Bronchial epithelial cell (primary cell): ENCODE data around the gene PRODH2. TPM values are rescaled to one million over a fixed set of nuclear protein-coding genes. Genes with fewer than 3 reads are reported as not detected.

ENCODE experiments used
- DNase-seq: peaks from one replicate; pipeline ENCODE4 v3.0.0-alpha.2; 2010; ENCODE audit warnings: low read depth
- FAIRE-seq: peaks from 2 replicates; lab custom pipeline; 2011; peaks lifted over from hg19 to GRCh38; lab: Jason Lieb, UNC
- H3K27me3 ChIP-seq: 2 replicates; pipeline ENCODE4 v1.5.1; 2011; ENCODE audit warnings: low read length; ENCODE audit not compliant: control insufficient read depth, insufficient read depth
- H3K36me3 ChIP-seq: 2 replicates; pipeline ENCODE4 v1.5.1; 2011; ENCODE audit warnings: low read length; ENCODE audit not compliant: control insufficient read depth, insufficient read depth
- H3K4me3 ChIP-seq: 2 replicates; pipeline ENCODE4 v1.5.1; 2011; ENCODE audit warnings: mild to moderate bottlenecking, low read depth, low read length, control low read depth
- total RNA-seq: library from RNA; depleted of rRNA; stranded (reverse); fragments of >200 nt; gene quantifications from 2 replicates; pipeline ENCODE4 v1.2.1, GENCODE V29; 2014
- TF ChIP-seq, protein P1 (sequence below): IDR thresholded peaks from 2 replicates; pipeline ENCODE4 v1.5.1; 2011; ENCODE audit warnings: mild to moderate bottlenecking, moderate library complexity, low read length, control low read depth, inconsistent platforms; ENCODE audit not compliant: insufficient read depth, severe bottlenecking

The PRODH2 gene
- total RNA-seq, 1 donor from 2014 or later = not detected

DNA sequence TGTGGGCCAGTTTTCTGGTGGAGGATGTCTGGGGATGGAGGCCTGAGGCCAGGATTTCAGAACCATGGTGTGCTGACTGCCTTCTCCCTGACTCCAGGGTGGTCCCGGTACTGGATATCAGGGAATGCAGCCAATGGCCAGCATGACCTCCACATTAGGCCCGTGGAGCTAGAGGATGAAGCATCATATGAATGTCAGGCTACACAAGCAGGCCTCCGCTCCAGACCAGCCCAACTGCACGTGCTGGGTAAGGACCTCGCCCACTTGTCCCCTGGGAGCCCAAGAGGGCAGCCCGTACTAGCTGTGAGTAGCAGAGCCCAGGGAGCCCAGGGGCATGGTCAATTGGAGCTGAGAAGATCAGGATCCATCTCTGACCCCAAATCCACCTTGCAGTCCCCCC, 45.7 kb upstream of the PRODH2 start:
- Histone ChIP-seq H3K36me3 (no peaks in the 10 kb centered on the region), H3K4me3 (no peak overlapping the region), H3K27me3 (peaks cover 21% of the 10 kb centered on the region)
- DNase-seq (no peak), FAIRE-seq (no peak)
- TF ChIP-seq, protein P1, sequence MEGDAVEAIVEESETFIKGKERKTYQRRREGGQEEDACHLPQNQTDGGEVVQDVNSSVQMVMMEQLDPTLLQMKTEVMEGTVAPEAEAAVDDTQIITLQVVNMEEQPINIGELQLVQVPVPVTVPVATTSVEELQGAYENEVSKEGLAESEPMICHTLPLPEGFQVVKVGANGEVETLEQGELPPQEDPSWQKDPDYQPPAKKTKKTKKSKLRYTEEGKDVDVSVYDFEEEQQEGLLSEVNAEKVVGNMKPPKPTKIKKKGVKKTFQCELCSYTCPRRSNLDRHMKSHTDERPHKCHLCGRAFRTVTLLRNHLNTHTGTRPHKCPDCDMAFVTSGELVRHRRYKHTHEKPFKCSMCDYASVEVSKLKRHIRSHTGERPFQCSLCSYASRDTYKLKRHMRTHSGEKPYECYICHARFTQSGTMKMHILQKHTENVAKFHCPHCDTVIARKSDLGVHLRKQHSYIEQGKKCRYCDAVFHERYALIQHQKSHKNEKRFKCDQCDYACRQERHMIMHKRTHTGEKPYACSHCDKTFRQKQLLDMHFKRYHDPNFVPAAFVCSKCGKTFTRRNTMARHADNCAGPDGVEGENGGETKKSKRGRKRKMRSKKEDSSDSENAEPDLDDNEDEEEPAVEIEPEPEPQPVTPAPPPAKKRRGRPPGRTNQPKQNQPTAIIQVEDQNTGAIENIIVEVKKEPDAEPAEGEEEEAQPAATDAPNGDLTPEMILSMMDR = no peak

DNA sequence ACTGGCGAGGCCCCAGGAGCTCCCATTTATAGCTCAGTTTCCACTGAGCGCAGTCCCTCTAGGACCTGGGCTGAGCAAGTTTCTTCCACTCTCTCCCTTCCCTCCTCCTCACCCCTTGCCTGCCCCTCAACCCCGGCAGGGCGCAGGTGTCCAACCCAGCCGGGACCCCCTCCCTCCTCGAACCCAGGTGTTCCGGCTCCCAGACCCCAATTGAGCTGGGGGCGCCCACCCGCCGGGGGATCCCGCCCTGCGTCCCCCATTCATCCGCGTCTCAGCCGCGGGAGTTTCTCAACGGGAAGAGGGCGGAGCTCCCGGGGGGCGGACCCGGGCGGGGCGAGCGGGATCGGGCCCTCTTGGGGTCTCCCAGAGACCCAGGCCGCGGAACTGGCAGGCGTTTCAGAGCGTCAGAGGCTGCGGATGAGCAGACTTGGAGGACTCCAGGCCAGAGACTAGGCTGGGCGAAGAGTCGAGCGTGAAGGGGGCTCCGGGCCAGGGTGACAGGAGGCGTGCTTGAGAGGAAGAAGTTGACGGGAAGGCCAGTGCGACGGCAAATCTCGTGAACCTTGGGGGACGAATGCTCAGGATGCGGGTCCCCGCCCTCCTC, 44.0 kb upstream of the PRODH2 start, which contains the start of gene KIRREL2:
KIRREL2 (plus strand) TSS at position 366 of the 604 bp plus-strand sequence; CDS start at position 575, 209 bp downstream.
- TF ChIP-seq, protein P1 = no peak
- FAIRE-seq (no peak), DNase-seq (no peak)
- Histone ChIP-seq H3K27me3 (peaks cover 24% of the 10 kb centered on the region), H3K36me3 (no peaks in the 10 kb centered on the region), H3K4me3 (peak within 1 kb of the TSS; percentile 31)

DNA sequence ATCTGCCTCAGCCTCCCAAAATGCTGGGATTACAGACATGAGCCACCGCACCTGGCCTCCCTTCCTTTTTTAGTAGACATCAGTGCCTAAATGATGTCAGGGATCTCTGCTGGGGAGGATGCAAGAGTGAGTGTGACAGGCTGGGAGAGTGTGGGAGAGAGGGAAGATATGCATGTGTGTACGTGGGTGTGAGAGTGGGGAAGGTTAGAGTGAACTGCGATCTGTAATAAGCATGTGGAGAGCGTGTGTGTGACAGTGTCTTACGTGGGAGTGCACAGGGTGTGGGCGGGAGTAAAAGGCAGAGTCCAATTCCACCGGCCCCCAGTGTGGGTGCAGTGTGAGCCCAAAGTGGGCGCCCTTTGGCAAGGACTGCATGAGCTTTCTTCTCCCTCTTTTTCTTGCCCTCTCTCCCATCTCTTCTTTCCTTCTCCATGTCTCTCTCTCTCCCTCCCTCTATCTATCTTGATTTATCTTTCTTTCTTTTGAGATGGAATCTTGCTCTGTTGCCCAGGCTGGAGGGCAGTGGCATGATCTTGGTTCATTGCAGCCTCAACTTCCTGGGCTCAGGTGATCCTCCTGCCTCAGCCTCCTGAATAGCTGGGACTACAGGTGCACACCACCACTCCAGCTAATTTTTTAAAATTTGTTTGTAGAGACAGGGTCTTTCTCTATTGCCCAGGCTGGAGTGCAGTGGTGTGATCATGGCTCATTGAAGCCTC, 40.6 kb upstream of the PRODH2 start:
- Histone ChIP-seq H3K36me3 (no peaks in the 10 kb centered on the region), H3K27me3 (peaks cover 18% of the 10 kb centered on the region), H3K4me3 (no peak overlapping the region)
- FAIRE-seq = no peak
- DNase-seq = no peak
- TF ChIP-seq, protein P1 = no peak

DNA sequence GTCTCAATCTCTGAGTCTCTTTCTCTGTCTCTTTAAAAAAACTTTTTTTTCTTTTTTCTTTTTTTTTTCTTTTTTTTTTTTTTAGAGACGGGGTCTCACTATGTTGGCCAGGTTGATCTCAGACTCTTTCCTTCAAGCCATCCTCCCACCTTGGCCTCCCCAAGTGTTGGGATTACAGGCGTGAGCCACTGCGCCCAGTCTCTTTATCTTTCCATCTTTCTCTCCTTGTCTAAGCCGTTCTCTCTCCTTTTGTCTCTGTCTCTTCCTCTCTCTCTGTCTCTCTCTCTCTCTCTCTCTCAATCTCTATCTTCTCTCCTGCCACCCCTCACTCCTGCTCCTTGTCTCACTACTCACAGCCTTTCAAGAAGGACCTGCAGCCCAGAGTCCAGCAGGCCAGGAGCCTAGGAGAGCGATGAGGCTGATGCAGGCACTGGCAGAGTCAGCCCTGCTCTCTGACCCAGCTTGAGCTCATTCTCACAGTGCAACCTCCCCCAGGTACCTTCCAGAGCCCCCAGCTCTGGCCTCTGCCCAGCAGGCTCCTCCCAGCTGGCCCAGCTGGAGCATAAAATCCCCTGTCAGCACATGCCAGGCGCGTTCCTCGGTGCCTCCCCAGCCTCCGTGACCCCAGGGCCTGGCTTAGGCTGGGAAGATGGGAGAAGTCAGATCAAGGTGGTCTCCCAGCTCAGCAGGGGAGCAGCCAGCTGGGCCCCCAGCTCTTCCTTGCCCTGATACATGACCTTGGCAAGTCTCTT, 39.6 kb upstream of the PRODH2 start, which contains the start of gene NPHS1:
NPHS1 (minus strand) TSS at position 476 of the 752 bp plus-strand sequence. CDS start 667 bp downstream, outside the sequence.
- DNase-seq (no peak), FAIRE-seq (no peak)

DNA sequence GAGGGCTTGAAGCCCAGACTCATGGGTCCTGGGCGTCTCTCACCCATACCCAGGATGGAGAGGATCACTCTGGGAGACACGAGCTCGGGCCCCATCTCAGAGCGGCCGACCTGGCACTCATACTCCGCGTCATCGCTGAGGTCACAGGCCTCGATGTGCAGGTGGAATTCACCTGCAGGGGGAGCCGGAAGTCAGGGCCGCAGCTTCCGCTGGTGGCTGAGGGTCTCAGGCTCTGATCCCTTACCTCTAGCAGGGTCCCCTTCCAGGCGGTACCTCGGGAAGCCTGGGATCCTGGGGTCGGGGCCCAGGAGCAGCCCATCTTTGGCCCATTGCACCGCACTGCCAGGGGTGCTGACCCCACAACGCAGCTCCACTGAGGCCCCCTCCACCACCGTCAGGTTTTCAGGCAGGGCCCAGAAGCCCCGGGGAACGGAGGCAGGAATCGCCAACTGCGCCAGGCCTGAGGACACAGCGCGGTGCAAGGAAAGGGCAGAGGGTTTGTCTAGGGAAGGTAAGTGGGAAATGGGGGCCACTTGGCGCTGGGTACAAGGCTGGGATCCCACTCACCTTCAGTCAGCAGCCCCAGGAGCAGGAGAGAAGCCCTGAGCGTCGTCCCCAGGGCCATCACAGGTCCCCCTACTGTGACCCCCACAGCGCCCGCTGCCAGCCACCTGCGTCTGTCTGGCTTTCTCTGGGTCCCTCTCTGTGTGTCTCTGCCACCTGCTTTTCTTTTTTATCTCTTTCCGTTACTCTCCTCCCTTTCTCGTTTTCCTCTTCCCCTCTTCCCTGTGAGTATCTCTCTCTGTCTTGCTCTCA, 38.8 kb upstream of the PRODH2 start:
- H3K27me3 ChIP-seq = peaks cover 11% of the 10 kb centered on the region
- FAIRE-seq = no peak
- no peak for DNase-seq
- H3K4me3 ChIP-seq = no peak overlapping the region
- H3K36me3 ChIP-seq = no peaks in the 10 kb centered on the region
- TF ChIP-seq, protein P1 = peak; percentile 2

More for the DNA sequence above, 39.6 kb upstream of the PRODH2 start, which contains the start of gene NPHS1:
- Histone ChIP-seq H3K27me3 (peaks cover 17% of the 10 kb centered on the region), H3K4me3 (no peak within 1 kb of the TSS), H3K36me3 (no peaks in the 10 kb centered on the region)
- TF ChIP-seq, protein P1 = no peak
